Measurements from ENCODE around the gene PTGDR. TPM values are rescaled to one million over a fixed set of nuclear protein-coding genes. Genes with fewer than 3 reads are reported as not detected.

The PTGDR gene
- total and polyA plus RNA-seq, 2 of the 8 experiments (the other 6 are each of a cell fraction or from before 2014, with no cell fraction given) = 0.22 to 0.83 TPM

GRCh38 chr14:52319919-52320318, 52.4 kb downstream of the PTGDR start:
- H4K8ac ChIP-seq (ENCODE audit: extremely low read depth, insufficient read depth, low read length) = no peak overlapping the region
- no peak overlapping the region for H3K56ac ChIP-seq (replicated peaks; ENCODE audit: insufficient read length, low read depth, low read length)
- peaks cover 4% of the 10 kb centered on the region for H3K23me2 ChIP-seq (ENCODE audit: low read depth, low read length)
- H3K79me1 ChIP-seq (ENCODE audit: low read depth, low read length) = no peaks in the 10 kb centered on the region
- no peak overlapping the region for H2AFZ ChIP-seq (ENCODE audit: low read length)
- ChIA-PET POLR2A (ENCODE audit: partially characterized antibody) (no interaction called here), CTCF (ENCODE audit: partially characterized antibody) (interaction anchor here (1.0 kb wide), 1 partner anchor 20 kb away, joined by 4 read pairs; no protein-coding TSS in a partner anchor)
- peaks cover 16 to 25% (median 21%) of the 10 kb centered on the region in 4 experiments for H3K27me3 ChIP-seq (replicated peaks in 1 of 4; ENCODE audit: control insufficient read depth in 3 of 4, extremely low read depth in 1 of 4, insufficient read depth in 3 of 4, low read length in 3 of 4)
- no peak overlapping the region for H2BK12ac ChIP-seq (ENCODE audit: low read depth, low read length)
- H3K79me2 ChIP-seq (ENCODE audit: control insufficient read depth in 1 of 2, insufficient read depth in 2 of 2, low read length in 2 of 2) = no peaks in the 10 kb centered on the region
- H3K4me1 ChIP-seq (replicated peaks in 1 of 4; ENCODE audit: control insufficient read depth in 3 of 4, insufficient read depth in 4 of 4, low read length in 3 of 4) = peaks cover 0 to 3% (median 1%) of the 10 kb centered on the region in 4 experiments; a peak in 3 of 7 replicates
- H4K20me1 ChIP-seq (replicated peaks in 1 of 2; ENCODE audit: control insufficient read depth in 1 of 2, insufficient read depth in 2 of 2, low read length in 2 of 2) = no peaks in the 10 kb centered on the region
- peaks cover 4 to 8% of the 10 kb centered on the region in 2 experiments; a peak in 3 of 4 replicates for H3K9me3 ChIP-seq (ENCODE audit: insufficient read depth in 2 of 2, low read depth in 1 of 2, low read length in 1 of 2)
- no peak overlapping the region for H2BK20ac ChIP-seq (ENCODE audit: low read length)
- no peak overlapping the region for H2AK5ac ChIP-seq (ENCODE audit: low read depth, low read length)
- H2BK120ac ChIP-seq (replicated peaks; ENCODE audit: low read depth, low read length) = no peak overlapping the region
- H4K91ac ChIP-seq (replicated peaks; ENCODE audit: insufficient read length, low read length) = no peak overlapping the region
- H2BK5ac ChIP-seq (ENCODE audit: low read depth, low read length) = no peak overlapping the region
- no peaks in the 10 kb centered on the region for H3K36me3 ChIP-seq (ENCODE audit: control insufficient read depth in 2 of 4, insufficient read depth in 4 of 4, low read length in 3 of 4)
- no peak overlapping the region for H3K4me3 ChIP-seq (ENCODE audit: extremely low read depth in 1 of 4, insufficient read depth in 2 of 4, low read depth in 3 of 4, low read length in 4 of 4)
- H3K4ac ChIP-seq (replicated peaks; ENCODE audit: insufficient read length, low read depth, low read length) = no peak overlapping the region
- H3K23ac ChIP-seq (ENCODE audit: insufficient read length) = no peak overlapping the region
- no peak for FAIRE-seq
- no peak for DNase-seq (ENCODE audit: low read depth in 1 of 2, low spot score in 2 of 2)
- no peak overlapping the region for H4K5ac ChIP-seq (ENCODE audit: insufficient read length, low read depth, low read length)
- no peak overlapping the region for H3K18ac ChIP-seq (ENCODE audit: extremely low read depth, low read length)
- 86% methylated on average over 3 of the region's 3 CpGs; no CpG with 5 or more reads in 1 of the 2 experiments for WGBS, 2 experiments (ENCODE audit: extremely low coverage in 1 of 2, insufficient coverage in 1 of 2, insufficient read length in 1 of 2, insufficient replicate concordance in 2 of 2, low coverage in 1 of 2, low lambda C conversion rate in 2 of 2, missing lambda C conversion rate in 1 of 2)
- no peak overlapping the region for H2BK15ac ChIP-seq (ENCODE audit: low read length)
- no peak overlapping the region for H3K9ac ChIP-seq (replicated peaks in 1 of 4; ENCODE audit: extremely low read depth in 1 of 4, low read depth in 3 of 4, low read length in 3 of 4)
- H3K14ac ChIP-seq (ENCODE audit: insufficient read length) = no peak overlapping the region
- no peak for TF ChIP-seq KDM4A (IDR thresholded peaks at IDR 0.05; ENCODE audit: low read depth, low read length, severe bottlenecking)
- H3K4me2 ChIP-seq (ENCODE audit: insufficient read depth in 1 of 2, low read depth in 2 of 2, low read length in 2 of 2) = no peak overlapping the region
- no peak overlapping the region for H3K27ac ChIP-seq (ENCODE audit: low read depth, low read length)

Data from H1 (cell line).